Measurements from ENCODE around the gene PRR3.

Gene PRR3

DNA sequence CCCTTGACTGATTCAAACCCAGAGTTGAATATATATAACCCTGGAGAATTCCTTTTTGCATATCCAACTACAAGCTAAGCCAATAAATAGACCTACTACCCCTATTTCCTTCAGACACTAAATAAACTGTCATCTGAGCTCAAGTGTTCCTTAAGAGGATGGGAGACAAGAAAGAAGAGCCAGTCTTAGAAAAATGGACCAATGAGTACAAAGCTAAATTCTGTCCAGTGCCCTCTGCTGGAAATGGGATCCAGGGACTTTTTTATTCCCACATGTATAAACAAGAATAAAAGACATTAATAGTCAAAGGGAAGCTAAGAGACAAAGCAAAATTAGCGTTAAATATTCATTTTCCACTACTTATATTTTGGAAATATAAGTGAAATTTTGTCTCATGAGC, 55.1 kb downstream of the PRR3 start:
- DNase-seq (ENCODE audit: low read depth in 2 of 2) = no peak

DNA sequence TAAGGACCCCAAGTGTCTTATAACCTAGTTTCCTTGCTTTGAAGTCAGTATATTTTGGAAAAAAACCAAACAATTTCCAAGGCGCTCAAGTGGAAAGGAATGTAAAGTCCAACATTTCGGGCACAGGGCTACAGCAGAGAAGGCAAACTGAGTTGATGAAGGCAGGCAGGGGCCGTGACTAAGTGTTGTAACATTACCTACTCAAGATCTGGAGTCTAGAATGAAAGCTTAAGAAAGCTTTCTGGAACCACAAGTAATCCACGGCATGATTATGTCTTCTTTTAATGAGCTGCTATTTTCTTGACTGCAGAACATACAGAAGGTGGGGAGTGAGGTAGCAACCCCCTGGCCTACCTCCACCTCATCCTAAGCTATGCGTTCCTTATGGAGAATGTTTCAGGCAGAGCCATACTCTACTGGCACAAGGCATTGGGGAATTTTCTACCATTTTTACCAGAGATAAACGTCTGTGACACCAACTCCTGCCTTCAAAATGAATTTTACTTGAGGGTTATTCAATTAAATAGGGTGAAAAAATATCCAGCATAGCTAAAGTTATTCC, 55.7 kb downstream of the PRR3 start:
- DNase-seq (ENCODE audit: low read depth in 2 of 2) = no peak
